GM23338 (cell line): ENCODE results near the gene PRMT3. TPM values are rescaled to one million over a fixed set of nuclear protein-coding genes. Genes with fewer than 3 reads are reported as not detected.

ENCODE experiments used
- ATAC-seq: fragments of 200-7000 bp; cut with Tn5 transposase; 3 replicates; pipeline ENCODE4 v1.9.1; 2020
- DNase-seq: peaks from one replicate; pipeline ENCODE4 v3.0.0-alpha.2; 2015; ENCODE audit warnings: low spot score
- H2AFZ ChIP-seq: fragments of 200-600 bp; sonication (generic); 2 replicates; pipeline ENCODE4 v1.8.0; 2016; ENCODE audit warnings: antibody characterized with exemption, mild to moderate bottlenecking, moderate library complexity
- H3F3A ChIP-seq: fragments of 200-600 bp; sonication (generic); replicated peaks from 2 replicates; pipeline ENCODE4 v1.8.0; 2017; ENCODE audit warnings: antibody characterized with exemption, mixed run types, low read depth
- H3K27ac ChIP-seq: fragments of 200-600 bp; sonication (generic); 2 replicates; pipeline ENCODE4 v1.6.1; 2016; ENCODE audit warnings: low read depth
- H3K27me3 ChIP-seq: fragments of 200-600 bp; sonication (generic); 2 replicates; pipeline ENCODE4 v1.8.0; 2016; ENCODE audit warnings: mild to moderate bottlenecking, mixed run types, moderate library complexity; ENCODE audit not compliant: insufficient read depth
- H3K36me3 ChIP-seq: fragments of 200-600 bp; sonication (generic); 2 replicates; pipeline ENCODE4 v1.8.0; 2016; ENCODE audit warnings: mild to moderate bottlenecking; ENCODE audit not compliant: insufficient read depth
- H3K4me1 ChIP-seq: fragments of 200-600 bp; sonication (generic); 2 replicates; pipeline ENCODE4 v1.8.0; 2016; ENCODE audit warnings: mild to moderate bottlenecking, moderate library complexity; ENCODE audit not compliant: insufficient read depth
- H3K4me2 ChIP-seq: fragments of 200-600 bp; sonication (generic); 2 replicates; pipeline ENCODE4 v1.7.1; 2017; ENCODE audit warnings: mixed run types
- H3K4me3 ChIP-seq: fragments of 200-600 bp; sonication (generic); 2 replicates; pipeline ENCODE4 v1.6.1; 2016; ENCODE audit warnings: mixed run types
- H3K79me2 ChIP-seq: fragments of 200-600 bp; sonication (generic); replicated peaks from 2 replicates; pipeline ENCODE4 v1.8.0; 2017; ENCODE audit warnings: mild to moderate bottlenecking; ENCODE audit not compliant: insufficient read depth
- H3K9me2 ChIP-seq: fragments of 200-600 bp; sonication (generic); 2 replicates; pipeline ENCODE4 v1.8.0; 2017; ENCODE audit not compliant: insufficient read depth
- H4K20me1 ChIP-seq: fragments of 200-600 bp; sonication (generic); replicated peaks from 2 replicates; pipeline ENCODE4 v1.8.0; 2017; ENCODE audit warnings: mild to moderate bottlenecking; ENCODE audit not compliant: insufficient read depth
- H3K27ac Mint-ChIP-seq: 2 replicates; pipeline ENCODE4 v1.8.0; 2020; ENCODE audit warnings: inconsistent platforms, mild to moderate bottlenecking, moderate library complexity, mixed read lengths
- H3K27me3 Mint-ChIP-seq: 3 replicates; pipeline ENCODE4 v1.8.0; 2022; ENCODE audit warnings: low read depth, mild to moderate bottlenecking, moderate library complexity, mixed read lengths, inconsistent platforms; ENCODE audit not compliant: insufficient read depth, poor library complexity
- H3K36me3 Mint-ChIP-seq: 3 replicates; pipeline ENCODE4 v1.8.0; 2021; ENCODE audit warnings: low read depth, mild to moderate bottlenecking, inconsistent platforms, moderate library complexity, mixed read lengths
- H3K4me1 Mint-ChIP-seq: 3 replicates; pipeline ENCODE4 v1.8.0; 2020; ENCODE audit warnings: mild to moderate bottlenecking, inconsistent platforms, mixed read lengths
- H3K4me3 Mint-ChIP-seq: 3 replicates; pipeline ENCODE4 v1.8.0; 2021; ENCODE audit warnings: moderate library complexity, mild to moderate bottlenecking, inconsistent platforms, mixed read lengths
- H3K9me3 Mint-ChIP-seq: 3 replicates; pipeline ENCODE4 v1.8.0; 2020; ENCODE audit warnings: moderate library complexity, mild to moderate bottlenecking, inconsistent platforms, mixed read lengths
- CREB1 ChIP-seq: fragments of 250-450 bp; sonication (Bioruptor Pico); IDR thresholded peaks from 2 replicates; pipeline ENCODE4 v1.5.0; 2020; ENCODE audit warnings: low read depth, mild to moderate bottlenecking, moderate library complexity
- CTCF ChIP-seq, 2 experiments: fragments of 200-600 bp in 1 of 2; sonication (generic) in 1 of 2; conservative IDR thresholded peaks; 2 replicates each; pipeline versions ENCODE4 v1.5.1 to v1.6.1; 2016 to 2017; ENCODE audit warnings: antibody characterized with exemption in 2 of 2, low read depth in 2 of 2, mild to moderate bottlenecking in 2 of 2, moderate library complexity in 1 of 2
- EZH2 ChIP-seq: fragments of 200-600 bp; sonication (generic); IDR thresholded peaks from one replicate; pipeline ENCODE4 v1.8.0; 2017; ENCODE audit warnings: antibody characterized with exemption, mild to moderate bottlenecking, low read depth; ENCODE audit not compliant: unreplicated experiment
- EZH2phosphoT487 ChIP-seq: fragments of 200-600 bp; sonication (generic); IDR thresholded peaks from one replicate; pipeline ENCODE4 v1.8.1; 2018; ENCODE audit warnings: antibody characterized with exemption; ENCODE audit not compliant: unreplicated experiment
- JUNB ChIP-seq: IDR thresholded peaks from one replicate; pipeline ENCODE4 v1.6.1; 2016; ENCODE audit warnings: antibody characterized with exemption; ENCODE audit not compliant: unreplicated experiment
- NANOG ChIP-seq: IDR thresholded peaks from 2 replicates; pipeline ENCODE4 v1.6.1; 2016; ENCODE audit warnings: antibody characterized with exemption, borderline replicate concordance
- POLR2AphosphoS5 ChIP-seq: IDR thresholded peaks from 2 replicates; pipeline ENCODE4 v1.6.1; 2016; ENCODE audit warnings: antibody characterized with exemption, low read depth
- REST ChIP-seq: IDR thresholded peaks from one replicate; pipeline ENCODE4 v1.6.1; 2018; ENCODE audit warnings: antibody characterized with exemption; ENCODE audit not compliant: unreplicated experiment
- STAT1 ChIP-seq: IDR thresholded peaks from one replicate; pipeline ENCODE4 v1.6.1; 2016; ENCODE audit warnings: antibody characterized with exemption; ENCODE audit not compliant: unreplicated experiment
- ZNF114 ChIP-seq: fragments of 250-450 bp; sonication (Bioruptor Pico); IDR thresholded peaks from 2 replicates; pipeline ENCODE4 v1.5.0; 2020; ENCODE audit warnings: mild to moderate bottlenecking, moderate library complexity
- ZNF331 ChIP-seq: fragments of 250-450 bp; sonication (Bioruptor Pico); IDR thresholded peaks from 2 replicates; pipeline ENCODE4 v1.5.0; 2020; ENCODE audit warnings: low read depth, mild to moderate bottlenecking, moderate library complexity
- ZNF462 ChIP-seq: fragments of 250-450 bp; sonication (Bioruptor Pico); IDR thresholded peaks from 2 replicates; pipeline ENCODE4 v1.5.0; 2020; ENCODE audit warnings: mild to moderate bottlenecking, moderate library complexity
- polyA plus RNA-seq: library from polyadenylated mRNA; unstranded; fragments of >200 nt; fragmentation: Nextera tagmentation; extraction: Ambion mirVana; gene quantifications from 2 replicates; pipeline ENCODE4 v1.2.1, GENCODE V29; 2016
- total RNA-seq: library from RNA; depleted of rRNA; stranded (reverse); fragments of >200 nt; shearing (Covaris generic); gene quantifications from 2 replicates; pipeline ENCODE4 v1.2.3, GENCODE V29; 2014
- TF ChIP-seq, protein P1 (sequence below): IDR thresholded peaks from 2 replicates; pipeline ENCODE4 v1.6.1; 2016; ENCODE audit warnings: antibody characterized with exemption

The PRMT3 gene
- total and polyA plus RNA-seq, 2 experiments from 2014 or later, result 19.0 to 35.0 TPM

- no peak overlapping the region for H3K4me2 ChIP-seq
Observed at GRCh38 chr11:20457001-20457799, 69.7 kb downstream of the PRMT3 start.

More at GRCh38 chr11:20457001-20457799, 69.7 kb downstream of the PRMT3 start:
- H3K36me3 Mint-ChIP-seq, result no peaks in the 10 kb centered on the region
- no peaks in the 10 kb centered on the region for H3K9me3 Mint-ChIP-seq
- ATAC-seq (no peak), DNase-seq (no peak)
- Histone ChIP-seq H3K27me3 (no peaks in the 10 kb centered on the region), H3F3A (no peaks in the 10 kb centered on the region), H3K36me3 (no peaks in the 10 kb centered on the region), H3K27ac (no peak overlapping the region), H4K20me1 (no peaks in the 10 kb centered on the region), H3K9me2 (no peaks in the 10 kb centered on the region), H2AFZ (no peak overlapping the region), H3K4me3 (no peak overlapping the region), H3K4me1 (no peaks in the 10 kb centered on the region), H3K79me2 (no peaks in the 10 kb centered on the region)
- no peak for TF ChIP-seq STAT1
- no peak for TF ChIP-seq ZNF331 (CRISPR knock-in tag)
- TF ChIP-seq EZH2phosphoT487, result no peak
- no peak for TF ChIP-seq ZNF114 (CRISPR knock-in tag)
- TF ChIP-seq EZH2, result no peak
- TF ChIP-seq JUNB, result no peak
- TF ChIP-seq CTCF (conservative IDR thresholded peaks at IDR 0.05; ENCODE audit: low read depth in 2 of 2), result no peak
- no peak for TF ChIP-seq REST
- TF ChIP-seq, protein P1, sequence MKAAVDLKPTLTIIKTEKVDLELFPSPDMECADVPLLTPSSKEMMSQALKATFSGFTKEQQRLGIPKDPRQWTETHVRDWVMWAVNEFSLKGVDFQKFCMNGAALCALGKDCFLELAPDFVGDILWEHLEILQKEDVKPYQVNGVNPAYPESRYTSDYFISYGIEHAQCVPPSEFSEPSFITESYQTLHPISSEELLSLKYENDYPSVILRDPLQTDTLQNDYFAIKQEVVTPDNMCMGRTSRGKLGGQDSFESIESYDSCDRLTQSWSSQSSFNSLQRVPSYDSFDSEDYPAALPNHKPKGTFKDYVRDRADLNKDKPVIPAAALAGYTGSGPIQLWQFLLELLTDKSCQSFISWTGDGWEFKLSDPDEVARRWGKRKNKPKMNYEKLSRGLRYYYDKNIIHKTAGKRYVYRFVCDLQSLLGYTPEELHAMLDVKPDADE, result no peak
- TF ChIP-seq POLR2AphosphoS5, result no peak
- no peak for TF ChIP-seq NANOG
- no peak for TF ChIP-seq ZNF462 (CRISPR knock-in tag)
- TF ChIP-seq CREB1 (CRISPR knock-in tag), result no peak
- no peaks in the 10 kb centered on the region for H3K27me3 Mint-ChIP-seq
- peak overlapping the region; percentile 87 for H3K27ac Mint-ChIP-seq
- H3K4me3 Mint-ChIP-seq, result no peak overlapping the region
- H3K4me1 Mint-ChIP-seq, result peaks cover 4% of the 10 kb centered on the region; the same call in 2 of the 3 replicates
